Smooth muscle cell (in vitro differentiated cells): ENCODE data around the gene IQCB1. TPM values are rescaled to one million over a fixed set of nuclear protein-coding genes. Genes with fewer than 3 reads are reported as not detected.

ENCODE experiments used
- DNase-seq: peaks from one replicate; lab custom pipeline; 2025; ENCODE audit not compliant: unreplicated experiment; lab: John Stamatoyannopoulos, UW
- H2AFZ ChIP-seq: fragments of 200-600 bp; sonication (generic); 2 replicates; pipeline ENCODE4 v1.6.0; 2016; ENCODE audit warnings: antibody characterized with exemption, low read depth, mild to moderate bottlenecking
- H3F3A ChIP-seq: fragments of 200-600 bp; sonication (generic); 2 replicates; pipeline ENCODE4 v1.6.0; 2017; ENCODE audit warnings: antibody characterized with exemption, low read depth
- H3K27ac ChIP-seq: fragments of 200-600 bp; sonication (generic); 2 replicates; pipeline ENCODE4 v1.5.1; 2016; ENCODE audit warnings: low read depth, mild to moderate bottlenecking
- H3K27me3 ChIP-seq: fragments of 200-600 bp; sonication (generic); 2 replicates; pipeline ENCODE4 v1.6.1; 2016; ENCODE audit warnings: low read depth, mild to moderate bottlenecking
- H3K36me3 ChIP-seq: fragments of 200-600 bp; sonication (generic); 2 replicates; pipeline ENCODE4 v1.5.1; 2016; ENCODE audit warnings: low read depth
- H3K4me1 ChIP-seq: fragments of 200-600 bp; sonication (generic); 2 replicates; pipeline ENCODE4 v1.5.1; 2016; ENCODE audit warnings: low read depth
- H3K4me2 ChIP-seq: fragments of 200-600 bp; sonication (generic); 2 replicates; pipeline ENCODE4 v1.6.0; 2016; ENCODE audit warnings: mild to moderate bottlenecking
- H3K4me3 ChIP-seq: fragments of 200-600 bp; sonication (generic); 2 replicates; pipeline ENCODE4 v1.5.1; 2016; ENCODE audit warnings: mild to moderate bottlenecking
- H3K79me2 ChIP-seq: fragments of 200-600 bp; sonication (generic); 2 replicates; pipeline ENCODE4 v1.6.0; 2016; ENCODE audit warnings: low read depth, mild to moderate bottlenecking
- H3K9ac ChIP-seq: fragments of 200-600 bp; sonication (generic); 2 replicates; pipeline ENCODE4 v1.6.0; 2016; ENCODE audit warnings: low read depth
- H3K9me3 ChIP-seq: fragments of 200-600 bp; sonication (generic); replicated peaks from 2 replicates; pipeline ENCODE4 v1.5.1; 2016; ENCODE audit warnings: low read depth
- H4K20me1 ChIP-seq: fragments of 200-600 bp; sonication (generic); 2 replicates; pipeline ENCODE4 v1.6.0; 2016; ENCODE audit warnings: low read depth
- WGBS: methylation state at CpG from one replicate; pipeline ENCODE4 v1.1.7; 2016; ENCODE audit warnings: low lambda C conversion rate; 5-methylcytosine and 5-hydroxymethylcytosine counted together
- polyA plus RNA-seq: library from polyadenylated mRNA; unstranded; fragments of >200 nt; fragmentation: Nextera tagmentation; extraction: Ambion mirVana; gene quantifications from 2 replicates; pipeline ENCODE4 v1.2.1, GENCODE V29; 2016
- total RNA-seq: library from RNA; depleted of rRNA; stranded (reverse); fragments of >200 nt; gene quantifications from 2 replicates; pipeline ENCODE4 v1.2.3, GENCODE V29; 2014
- TF ChIP-seq, protein P1 (sequence below): fragments of 200-600 bp; sonication (generic); IDR thresholded peaks from 2 replicates; pipeline ENCODE4 v1.5.1; 2017; ENCODE audit warnings: borderline replicate concordance, mild to moderate bottlenecking, antibody characterized with exemption; ENCODE audit not compliant: insufficient read depth, poor library complexity, severe bottlenecking

IQCB1 gene
- total and polyA plus RNA-seq, 2 experiments from 2014 or later: 14.2 to 22.3 TPM

DNA sequence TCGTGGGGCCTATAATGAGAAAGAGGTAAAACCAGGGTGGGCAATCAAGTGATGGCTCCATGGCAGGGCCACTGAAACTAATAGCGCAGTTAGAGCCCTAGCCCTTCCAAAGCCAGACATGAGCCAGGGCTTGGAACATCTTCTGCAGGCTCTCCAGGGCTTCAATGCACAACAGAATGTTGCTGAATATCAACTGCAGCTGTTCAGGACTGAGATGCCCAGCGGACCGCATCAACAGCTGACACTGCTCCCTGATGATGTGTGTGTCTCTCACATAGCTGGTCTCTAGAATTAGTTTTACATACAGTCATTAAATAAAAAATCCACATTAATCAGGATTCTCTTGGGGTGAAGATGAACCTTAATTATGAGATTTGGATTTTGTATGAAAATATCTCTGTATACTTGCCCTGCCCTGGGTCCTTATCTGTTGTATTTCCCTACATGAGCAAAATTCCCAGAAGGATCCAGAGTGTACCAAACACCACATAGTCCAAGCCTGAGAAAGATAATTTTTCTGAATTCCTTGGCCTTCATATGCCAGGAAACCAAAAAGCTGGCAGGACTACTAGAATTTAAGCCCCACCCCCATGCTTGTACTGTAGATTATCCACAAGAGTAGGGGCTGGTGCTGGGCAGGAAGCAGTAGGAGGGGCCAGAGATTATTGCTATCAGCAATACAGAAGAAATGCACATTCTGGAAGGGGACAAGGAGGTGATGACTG is 77.6 kb downstream of the IQCB1 start:
- H3K79me2 ChIP-seq: no peaks in the 10 kb centered on the region
- H3K9ac ChIP-seq: no peak overlapping the region
- WGBS: 91% methylated on average over 4 of the region's 4 CpGs
- H2AFZ ChIP-seq: no peak overlapping the region
- no peaks in the 10 kb centered on the region for H3K36me3 ChIP-seq
- DNase-seq: no peak
- H3K27me3 ChIP-seq: peaks cover 4% of the 10 kb centered on the region
- no peak overlapping the region for H3K4me3 ChIP-seq
- H3K4me1 ChIP-seq: no peaks in the 10 kb centered on the region
- TF ChIP-seq, protein P1, sequence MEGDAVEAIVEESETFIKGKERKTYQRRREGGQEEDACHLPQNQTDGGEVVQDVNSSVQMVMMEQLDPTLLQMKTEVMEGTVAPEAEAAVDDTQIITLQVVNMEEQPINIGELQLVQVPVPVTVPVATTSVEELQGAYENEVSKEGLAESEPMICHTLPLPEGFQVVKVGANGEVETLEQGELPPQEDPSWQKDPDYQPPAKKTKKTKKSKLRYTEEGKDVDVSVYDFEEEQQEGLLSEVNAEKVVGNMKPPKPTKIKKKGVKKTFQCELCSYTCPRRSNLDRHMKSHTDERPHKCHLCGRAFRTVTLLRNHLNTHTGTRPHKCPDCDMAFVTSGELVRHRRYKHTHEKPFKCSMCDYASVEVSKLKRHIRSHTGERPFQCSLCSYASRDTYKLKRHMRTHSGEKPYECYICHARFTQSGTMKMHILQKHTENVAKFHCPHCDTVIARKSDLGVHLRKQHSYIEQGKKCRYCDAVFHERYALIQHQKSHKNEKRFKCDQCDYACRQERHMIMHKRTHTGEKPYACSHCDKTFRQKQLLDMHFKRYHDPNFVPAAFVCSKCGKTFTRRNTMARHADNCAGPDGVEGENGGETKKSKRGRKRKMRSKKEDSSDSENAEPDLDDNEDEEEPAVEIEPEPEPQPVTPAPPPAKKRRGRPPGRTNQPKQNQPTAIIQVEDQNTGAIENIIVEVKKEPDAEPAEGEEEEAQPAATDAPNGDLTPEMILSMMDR: no peak
- H3K9me3 ChIP-seq: no peaks in the 10 kb centered on the region
- H3K4me2 ChIP-seq: no peak overlapping the region
- no peak overlapping the region for H3K27ac ChIP-seq
- no peaks in the 10 kb centered on the region for H3F3A ChIP-seq
- H4K20me1 ChIP-seq: no peaks in the 10 kb centered on the region

DNA sequence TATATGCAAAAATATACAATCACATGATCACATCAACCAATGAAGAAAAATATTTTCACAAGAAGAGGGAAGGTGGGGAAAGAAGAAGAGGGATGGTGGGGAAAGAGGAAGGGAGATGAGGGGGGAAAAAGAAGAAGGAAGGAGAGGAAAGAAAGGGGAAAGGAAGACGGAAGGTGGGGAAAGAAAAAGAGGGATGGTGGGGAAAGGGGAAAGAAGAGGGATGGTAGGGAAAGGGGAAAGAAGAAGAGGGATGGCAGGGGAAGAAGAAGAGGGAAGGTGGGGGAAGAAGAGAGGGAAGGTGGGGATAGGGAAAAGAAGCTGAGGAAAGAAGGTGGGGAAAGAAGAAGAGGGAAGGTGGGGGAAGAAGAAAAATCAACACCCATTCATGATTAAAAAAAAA is 82.1 kb downstream of the IQCB1 start:
- Histone ChIP-seq H4K20me1 (peaks cover 12% of the 10 kb centered on the region), H3F3A (no peaks in the 10 kb centered on the region), H3K36me3 (no peaks in the 10 kb centered on the region), H3K27me3 (peaks cover 9% of the 10 kb centered on the region), H3K4me2 (no peak overlapping the region), H3K27ac (no peak overlapping the region), H3K79me2 (peaks cover 16% of the 10 kb centered on the region), H3K4me3 (no peak overlapping the region), H3K4me1 (peaks cover 15% of the 10 kb centered on the region), H3K9ac (no peak overlapping the region), H3K9me3 (no peaks in the 10 kb centered on the region), H2AFZ (no peak overlapping the region)
- TF ChIP-seq, protein P1: no peak
- no peak for DNase-seq
- 40% methylated on average over 1 of the region's 1 CpG for WGBS

DNA sequence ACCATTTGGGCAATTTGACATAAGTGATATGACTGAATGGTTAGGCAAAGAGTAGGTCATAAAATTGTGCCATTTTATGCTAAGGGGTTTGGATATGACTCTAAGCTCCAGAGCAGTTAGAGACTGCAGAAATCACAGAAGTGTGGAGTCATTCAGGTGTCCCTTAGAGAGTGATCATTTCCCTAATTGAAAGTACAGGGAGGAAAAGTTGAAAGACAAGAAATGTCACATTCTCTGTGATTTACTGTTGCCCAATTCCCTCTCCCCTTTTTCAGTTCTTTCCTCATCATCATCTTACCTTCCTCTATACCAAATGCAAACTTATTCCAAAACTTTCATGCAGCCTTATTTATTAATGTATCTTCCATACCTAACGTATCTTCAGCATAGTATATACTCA is 82.6 kb downstream of the IQCB1 start:
- no peak for DNase-seq
- H3K9ac ChIP-seq: no peak overlapping the region
- H3K4me2 ChIP-seq: no peak overlapping the region
- no peaks in the 10 kb centered on the region for H3K9me3 ChIP-seq
- H3K79me2 ChIP-seq: peaks cover 21% of the 10 kb centered on the region
- no peaks in the 10 kb centered on the region for H3K36me3 ChIP-seq
- WGBS: 91% methylated on average over 1 of the region's 1 CpG
- H3F3A ChIP-seq: no peaks in the 10 kb centered on the region
- peaks cover 9% of the 10 kb centered on the region for H3K27me3 ChIP-seq
- no peak overlapping the region for H3K27ac ChIP-seq
- H3K4me3 ChIP-seq: no peak overlapping the region
- peaks cover 18% of the 10 kb centered on the region for H4K20me1 ChIP-seq
- TF ChIP-seq, protein P1: no peak
- H3K4me1 ChIP-seq: peaks cover 20% of the 10 kb centered on the region
- no peak overlapping the region for H2AFZ ChIP-seq

DNA sequence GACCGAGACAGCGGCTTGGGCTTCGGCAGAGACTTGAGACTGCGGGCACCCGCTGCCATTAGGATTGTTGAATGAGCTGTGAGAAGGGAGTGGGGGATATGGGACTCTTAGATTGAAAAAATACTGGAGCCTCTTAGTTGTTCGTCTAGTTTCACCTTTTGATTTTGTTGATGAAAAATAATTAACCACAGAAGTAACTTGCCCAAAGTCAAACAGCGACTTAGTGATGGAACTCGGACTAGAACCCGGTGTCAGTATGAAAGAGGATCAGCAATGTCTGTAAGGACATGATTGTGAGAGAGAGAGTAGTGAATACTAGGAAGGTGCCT is 84.8 kb downstream of the IQCB1 start:
- TF ChIP-seq, protein P1: no peak
- Histone ChIP-seq H3K4me1 (peaks cover 20% of the 10 kb centered on the region), H3F3A (no peaks in the 10 kb centered on the region), H3K36me3 (no peaks in the 10 kb centered on the region), H3K27ac (peak overlapping the region; percentile 83), H3K9ac (peak overlapping the region; percentile 90), H2AFZ (peak overlapping the region; percentile 86), H3K9me3 (no peaks in the 10 kb centered on the region), H3K4me2 (peak overlapping the region; percentile 98), H3K79me2 (peaks cover 41% of the 10 kb centered on the region), H3K27me3 (peaks cover 6% of the 10 kb centered on the region), H3K4me3 (peak overlapping the region; percentile 85), H4K20me1 (peaks cover 37% of the 10 kb centered on the region)
- whole genome bisulfite sequencing: 4% methylated on average over 9 of the region's 9 CpGs
- DNase-seq: no peak
